GM19023 (cell line): ENCODE data around the gene G3BP1.
"Not testable (repeated sequence)": the region's sequence is repeated elsewhere in the genome, so short reads cannot be mapped to it uniquely, and the experiment has no call there.

Source experiments
- ATAC-seq: cut with Tn5 transposase; IDR thresholded peaks from one replicate; pipeline ENCODE4 v1.9.1; 2021; ENCODE audit warnings: mild to moderate bottlenecking, moderate library complexity; ENCODE audit not compliant: unreplicated experiment

G3BP1 gene

DNA sequence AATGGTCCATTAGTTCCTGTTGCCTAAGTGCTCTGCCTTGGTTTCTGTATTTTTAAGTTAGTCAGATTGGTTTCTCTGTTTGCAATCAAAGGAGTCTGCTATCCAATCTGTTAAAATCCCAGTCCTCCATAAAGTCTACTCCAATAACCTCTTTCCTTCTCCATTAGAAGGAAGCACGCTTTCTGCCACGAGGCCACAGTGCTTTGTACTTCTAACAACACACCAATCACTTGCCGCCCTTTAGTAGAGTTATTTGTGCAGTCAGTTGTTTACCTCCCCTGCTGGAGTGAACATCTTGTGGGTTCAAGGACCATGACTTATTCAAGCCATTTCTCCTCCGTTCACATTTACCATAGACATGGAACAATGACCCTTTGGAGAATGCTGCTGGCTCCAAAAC is 83.9 kb downstream of the G3BP1 start:
- ATAC-seq, result no peak

DNA sequence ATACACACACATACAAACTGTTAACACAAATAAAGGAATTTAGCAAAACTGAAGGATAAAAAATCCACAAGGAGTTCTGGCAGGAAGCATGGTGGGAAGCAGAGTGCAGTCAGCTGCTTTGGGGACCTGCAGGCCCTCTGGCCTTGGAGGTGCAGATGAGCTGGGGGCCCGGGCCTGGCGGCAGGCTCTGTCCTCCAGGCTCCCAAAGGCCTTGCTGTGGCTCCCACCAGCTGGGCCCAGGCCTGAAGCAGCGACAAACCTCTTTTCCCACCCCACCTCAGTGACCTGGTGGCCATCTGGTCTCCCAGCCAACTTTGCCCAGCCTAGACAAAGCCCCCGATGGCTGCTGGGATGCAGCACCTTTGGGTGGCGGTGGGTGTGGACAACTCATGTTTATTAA is 85.1 kb downstream of the G3BP1 start:
- no peak for ATAC-seq

DNA sequence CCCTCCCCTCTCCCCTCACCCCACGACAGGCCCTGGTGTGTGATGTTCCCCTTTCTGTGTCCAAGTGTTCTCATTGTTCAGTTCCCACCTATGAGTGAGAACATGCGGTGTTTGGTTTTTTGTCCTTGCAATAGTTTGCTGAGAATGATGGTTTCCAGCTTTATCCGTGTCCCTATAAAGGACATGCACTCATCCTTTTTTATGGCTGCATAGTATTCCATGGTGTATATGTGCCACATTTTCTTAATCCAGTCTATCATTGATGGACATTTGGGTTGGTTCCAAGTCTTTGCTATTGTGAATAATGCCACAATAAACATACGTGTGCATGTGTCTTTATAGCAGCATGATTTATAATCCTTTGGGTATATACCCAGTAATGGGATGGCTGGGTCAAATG is 89.1 kb downstream of the G3BP1 start:
- not testable (repeated sequence) for ATAC-seq
